Muscle layer of duodenum (tissue), 2 donors: ENCODE measurements around the gene SLC16A13.
"Not testable (repeated sequence)": the region's sequence is repeated elsewhere in the genome, so short reads cannot be mapped to it uniquely, and the experiment has no call there.

Experiments used
- H3K27ac ChIP-seq: one replicate; pipeline ENCODE4 v1.7.0; 2013; ENCODE audit warnings: mild to moderate bottlenecking, low read length
- H3K27me3 ChIP-seq: one replicate; pipeline ENCODE4 v1.7.0; 2013; ENCODE audit warnings: low read depth, mild to moderate bottlenecking, control low read depth, low read length
- H3K36me3 ChIP-seq, 2 donors: one replicate each; pipeline ENCODE4 v1.7.0; 2013; ENCODE audit warnings: low read length in 2 of 2, control low read depth in 1 of 2, mild to moderate bottlenecking in 1 of 2; ENCODE audit not compliant: insufficient read depth in 2 of 2, control insufficient read depth in 1 of 2
- H3K4me1 ChIP-seq, 2 donors: one replicate each; pipeline ENCODE4 v1.7.0; 2013; ENCODE audit warnings: low read length in 2 of 2, mild to moderate bottlenecking in 2 of 2, control low read depth in 1 of 2, moderate library complexity in 1 of 2; ENCODE audit not compliant: insufficient read depth in 2 of 2, control insufficient read depth in 1 of 2
- H3K4me3 ChIP-seq, 2 donors: one replicate each; pipeline ENCODE4 v1.7.0; 2013; ENCODE audit warnings: low read length in 2 of 2, low read depth in 1 of 2, mild to moderate bottlenecking in 1 of 2
- H3K9me3 ChIP-seq, 2 donors: one replicate each; pipeline ENCODE4 v1.7.0; 2013; ENCODE audit warnings: low read length in 2 of 2, control low read depth in 1 of 2, mild to moderate bottlenecking in 1 of 2; ENCODE audit not compliant: control insufficient read depth in 1 of 2
- donor health status: healthy.

The SLC16A13 gene

DNA sequence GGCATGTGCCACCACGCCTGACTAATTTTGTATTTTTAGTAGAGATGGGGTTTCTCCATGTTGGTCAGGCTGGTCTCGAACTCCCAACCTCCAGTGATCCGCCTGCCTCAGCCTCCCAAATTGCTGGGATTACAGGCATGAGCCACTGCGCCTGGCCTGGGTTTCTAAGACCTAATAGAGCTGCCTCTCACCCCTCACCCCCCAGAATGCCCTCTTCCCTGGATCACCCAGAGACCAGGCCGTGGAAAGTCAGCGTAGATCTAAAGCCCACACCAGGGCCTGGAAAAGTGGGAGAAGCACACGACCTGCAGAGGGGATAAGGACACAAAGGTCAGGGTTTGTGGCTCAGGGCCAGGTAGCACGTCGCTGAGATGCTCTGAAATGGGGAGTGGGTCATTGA, 14.8 kb downstream of the SLC16A13 start:
- not testable (repeated sequence) for H3K27me3 ChIP-seq, H3K27ac ChIP-seq, H3K4me1 ChIP-seq, H3K36me3 ChIP-seq, H3K9me3 ChIP-seq, H3K4me3 ChIP-seq

DNA sequence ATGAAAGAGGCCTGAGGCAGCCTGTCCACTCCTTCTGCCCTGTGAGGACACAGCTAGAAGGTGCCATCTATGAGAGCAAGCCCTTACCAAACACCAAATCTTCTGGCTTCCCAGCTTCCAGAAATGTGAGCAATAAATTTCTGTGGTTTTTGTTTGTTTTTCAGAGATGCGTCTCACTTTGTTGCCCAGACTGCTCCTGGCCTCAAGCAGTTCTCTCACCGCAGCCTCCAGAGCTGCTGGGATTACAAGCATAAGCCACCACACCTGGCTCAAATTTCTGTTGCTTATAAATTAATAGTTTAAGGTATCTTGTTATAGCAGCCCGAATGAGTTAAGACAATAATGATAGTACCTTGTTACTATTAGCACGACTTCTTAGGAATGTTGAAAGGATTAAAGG, 20.6 kb downstream of the SLC16A13 start:
- Histone ChIP-seq H3K27ac (no peak overlapping the region), H3K9me3 (no peaks in the 10 kb centered on the region), H3K4me3 (no peak overlapping the region), H3K27me3 (no peaks in the 10 kb centered on the region), H3K36me3 (no peaks in the 10 kb centered on the region), H3K4me1 (no peaks in the 10 kb centered on the region)

DNA sequence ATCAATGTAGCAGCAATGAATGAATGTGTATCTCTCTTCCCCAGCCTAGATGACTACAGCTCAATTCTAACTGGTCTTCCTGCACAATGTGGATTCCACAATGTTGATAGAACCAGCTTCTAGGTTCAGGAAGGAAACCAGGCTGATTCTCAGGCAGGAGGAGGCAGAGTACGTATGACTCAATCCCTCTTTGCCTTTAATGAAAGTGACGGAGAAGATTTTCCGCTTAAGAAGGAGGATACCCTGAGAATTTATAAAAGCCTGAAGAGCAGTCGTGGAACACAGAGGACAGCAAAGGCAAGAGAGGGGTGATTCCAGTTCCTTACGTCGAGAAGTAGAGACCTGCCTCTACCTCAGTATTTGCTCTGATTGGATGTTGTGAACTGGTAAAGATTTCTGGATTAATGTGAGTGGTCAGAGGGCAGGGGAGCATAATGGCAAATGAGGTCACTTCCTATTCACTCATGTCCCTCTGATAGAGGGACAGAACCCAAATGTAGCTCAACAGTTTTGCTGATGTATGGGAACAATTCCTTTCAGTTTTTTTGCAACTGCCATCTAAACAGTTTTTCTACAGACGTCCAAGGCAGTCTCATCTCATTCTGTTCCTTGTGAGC, 23.1 kb downstream of the SLC16A13 start:
- Histone ChIP-seq H3K36me3 (no peaks in the 10 kb centered on the region), H3K9me3 (no peaks in the 10 kb centered on the region), H3K27me3 (no peaks in the 10 kb centered on the region), H3K4me1 (no peaks in the 10 kb centered on the region), H3K27ac (no peak overlapping the region), H3K4me3 (no peak overlapping the region)

DNA sequence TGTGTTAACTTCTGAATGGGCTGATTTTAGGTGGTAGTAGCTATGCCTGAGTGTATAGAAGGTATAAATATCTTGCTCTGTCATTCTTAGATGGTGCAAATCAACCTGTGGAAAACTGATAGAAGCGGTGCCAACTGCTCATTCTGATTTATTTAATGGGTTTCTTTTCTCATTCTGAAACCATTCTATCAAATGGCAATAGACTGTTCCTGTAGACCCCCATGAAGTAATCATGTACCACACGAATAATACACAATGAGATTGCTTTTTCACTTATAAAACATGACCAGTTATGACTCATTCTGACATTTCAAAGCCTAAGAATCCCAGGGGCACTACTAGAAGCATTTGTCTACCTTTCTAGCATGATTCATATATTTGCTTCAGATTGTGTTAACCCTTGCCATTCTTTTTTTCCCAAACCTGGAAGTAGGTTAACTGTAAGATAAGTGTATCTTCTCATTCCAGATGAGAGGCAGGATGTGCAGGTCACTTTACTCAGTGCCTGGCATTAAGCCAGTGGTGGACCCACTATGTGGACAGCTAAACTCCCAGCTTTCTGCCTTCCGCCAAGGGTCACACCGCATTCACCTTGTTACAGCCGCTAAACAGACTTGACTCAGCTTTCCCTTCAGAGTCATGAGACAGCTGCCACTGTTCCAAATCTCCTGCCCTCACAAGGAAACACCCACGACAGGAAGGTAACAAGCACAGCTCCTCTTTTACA, 24.5 kb downstream of the SLC16A13 start:
- H3K27me3 ChIP-seq = no peaks in the 10 kb centered on the region
- no peak overlapping the region for H3K27ac ChIP-seq
- no peaks in the 10 kb centered on the region for H3K9me3 ChIP-seq
- H3K4me1 ChIP-seq = no peaks in the 10 kb centered on the region
- H3K4me3 ChIP-seq = no peak overlapping the region
- no peaks in the 10 kb centered on the region for H3K36me3 ChIP-seq

DNA sequence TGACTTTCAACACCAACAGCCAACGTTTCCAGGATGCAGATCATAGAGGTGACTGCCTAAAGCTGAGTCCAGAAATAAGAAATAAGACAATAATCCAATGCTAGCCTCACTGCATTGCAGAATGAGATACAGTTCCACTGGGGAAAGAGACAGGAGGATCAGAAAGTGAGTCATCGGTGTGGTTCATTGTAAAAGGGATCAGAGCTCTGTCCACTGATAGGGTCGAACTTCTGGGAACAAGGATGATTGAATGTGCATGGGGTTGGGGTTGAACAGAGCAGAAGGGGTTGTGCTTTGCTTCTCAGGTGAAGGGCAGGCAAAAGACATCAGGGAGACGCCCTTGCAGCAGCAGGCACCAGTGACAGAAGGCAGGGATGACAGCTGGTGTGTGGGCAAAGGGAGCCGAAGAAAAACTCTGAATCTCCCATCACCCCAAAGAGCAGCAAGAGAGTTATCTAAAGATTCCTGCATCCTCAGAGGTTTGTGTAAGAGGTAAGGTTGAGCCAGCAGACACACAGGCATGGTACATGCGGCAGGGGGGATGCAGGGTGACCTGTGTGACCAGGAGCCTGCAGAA, 27.8 kb downstream of the SLC16A13 start:
- Histone ChIP-seq H3K27ac (no peak overlapping the region), H3K36me3 (no peaks in the 10 kb centered on the region), H3K27me3 (no peaks in the 10 kb centered on the region), H3K4me1 (no peaks in the 10 kb centered on the region), H3K4me3 (no peak overlapping the region), H3K9me3 (peaks cover 0 to 6% of the 10 kb centered on the region in 2 donors)

DNA sequence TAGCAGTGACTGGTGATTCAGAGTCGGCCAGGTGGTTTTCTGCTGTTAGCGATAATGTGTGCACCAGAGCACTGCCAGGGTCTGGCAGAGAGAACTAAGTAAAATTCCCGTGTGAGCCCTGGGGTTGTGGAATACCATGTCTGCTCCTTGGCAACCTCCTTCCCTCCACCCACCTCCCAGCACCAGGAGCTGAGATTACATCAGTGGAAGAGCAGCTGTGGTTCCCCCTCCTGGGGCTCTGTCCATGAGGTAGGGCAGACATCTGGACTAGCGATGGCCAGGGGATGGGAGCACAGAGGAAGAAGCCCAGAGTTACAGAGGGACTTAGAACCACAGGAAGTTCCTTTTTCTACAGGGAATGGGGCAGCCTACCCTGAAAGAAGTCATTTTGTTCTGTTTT, 28.4 kb downstream of the SLC16A13 start:
- Histone ChIP-seq H3K4me3 (no peak overlapping the region), H3K27ac (no peak overlapping the region), H3K36me3 (no peaks in the 10 kb centered on the region)

DNA sequence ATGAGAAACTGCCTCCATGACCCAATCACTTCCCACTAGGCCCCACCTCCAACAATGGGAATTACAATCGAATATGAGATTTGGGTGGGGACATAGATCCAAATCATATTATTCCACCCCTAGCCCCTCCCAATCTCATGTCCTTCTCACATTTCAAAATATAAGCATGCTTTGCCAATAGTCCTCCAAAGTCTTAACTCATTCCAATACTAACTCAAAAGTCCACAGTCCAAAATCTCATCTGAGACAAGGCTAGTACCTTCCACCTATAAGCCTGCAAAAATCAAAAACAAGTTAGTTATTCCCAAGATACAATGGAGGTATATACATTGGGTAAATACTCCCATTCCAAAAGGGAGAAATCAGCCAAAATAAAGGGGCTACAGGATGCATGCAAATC, 31.4 kb downstream of the SLC16A13 start:
- Histone ChIP-seq H3K9me3 (peaks cover 0 to 6% of the 10 kb centered on the region in 2 donors), H3K27ac (no peak overlapping the region), H3K27me3 (no peaks in the 10 kb centered on the region), H3K4me3 (no peak overlapping the region), H3K4me1 (no peaks in the 10 kb centered on the region), H3K36me3 (no peaks in the 10 kb centered on the region)

More for the DNA sequence above, 28.4 kb downstream of the SLC16A13 start:
- H3K27me3 ChIP-seq = no peaks in the 10 kb centered on the region
- H3K9me3 ChIP-seq = peaks cover 0 to 6% of the 10 kb centered on the region in 2 donors
- H3K4me1 ChIP-seq = no peaks in the 10 kb centered on the region

DNA sequence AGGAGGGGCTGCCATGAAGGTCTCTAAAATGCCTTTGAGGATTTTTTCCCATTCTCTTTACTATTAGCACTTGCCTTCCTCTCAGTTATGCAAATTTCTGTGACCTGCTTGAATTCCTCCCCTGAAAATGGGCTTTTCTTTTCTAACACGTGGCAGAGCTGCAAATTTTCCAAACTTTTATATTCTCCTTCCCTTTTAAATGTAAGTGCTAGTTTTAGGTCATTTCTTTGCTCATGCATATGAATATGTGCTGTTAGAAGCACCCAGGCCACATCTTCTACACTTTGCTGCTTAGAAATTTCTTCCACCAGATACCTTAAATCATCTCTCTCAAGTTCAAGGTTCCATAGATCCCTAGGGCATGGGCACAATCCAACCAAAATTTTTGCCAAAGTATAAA, 32.5 kb downstream of the SLC16A13 start:
- Histone ChIP-seq H3K27me3 (no peaks in the 10 kb centered on the region), H3K36me3 (no peaks in the 10 kb centered on the region), H3K4me1 (no peaks in the 10 kb centered on the region), H3K27ac (no peak overlapping the region), H3K9me3 (peaks cover 0 to 6% of the 10 kb centered on the region in 2 donors), H3K4me3 (peak overlapping the region in 1 of 2 donors; percentile 29)

DNA sequence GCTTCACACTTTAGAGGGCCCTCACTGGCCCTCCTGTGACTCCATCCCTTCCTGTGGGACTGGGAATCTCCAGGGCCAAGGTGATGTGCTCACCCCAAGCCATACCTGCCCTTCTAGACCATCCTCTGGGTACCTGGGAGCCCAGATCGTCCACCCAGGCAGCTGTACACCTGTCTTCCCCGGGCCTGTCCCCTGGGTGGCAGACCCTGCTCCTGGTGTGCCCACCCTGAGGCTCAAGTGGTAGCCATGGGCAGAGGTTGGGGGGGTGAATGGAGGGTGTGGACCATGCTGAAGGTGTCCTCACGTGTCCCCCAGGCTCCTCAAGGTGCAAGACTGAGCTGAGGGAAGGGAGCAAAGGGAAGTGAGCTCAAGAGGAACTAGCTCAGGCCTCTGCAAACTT, 34.9 kb downstream of the SLC16A13 start:
- Histone ChIP-seq H3K27ac (no peak overlapping the region), H3K36me3 (no peaks in the 10 kb centered on the region), H3K27me3 (no peaks in the 10 kb centered on the region)

DNA sequence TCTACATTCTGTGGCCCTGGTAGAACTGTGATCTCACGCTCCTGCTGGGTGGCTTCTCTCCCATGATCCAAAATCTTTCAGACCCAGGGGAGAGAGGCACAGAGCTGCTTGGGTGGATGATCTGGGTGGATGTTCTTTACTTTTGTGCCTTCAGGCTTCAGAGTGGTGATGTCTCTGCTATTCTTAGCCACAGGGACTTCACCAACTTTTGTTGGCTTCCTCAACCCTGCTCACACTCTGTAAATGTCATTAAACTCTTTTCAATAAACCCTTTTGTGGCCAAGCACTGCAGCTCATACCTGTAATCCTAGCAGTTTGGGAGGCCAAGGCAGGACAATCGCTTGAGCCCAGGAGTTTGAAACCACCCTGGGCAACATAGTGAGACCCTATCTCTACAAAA, 36.6 kb downstream of the SLC16A13 start:
- Histone ChIP-seq H3K27me3 (no peaks in the 10 kb centered on the region), H3K27ac (no peak overlapping the region), H3K4me3 (no peak overlapping the region), H3K4me1 (no peaks in the 10 kb centered on the region), H3K9me3 (peaks cover 0 to 6% of the 10 kb centered on the region in 2 donors), H3K36me3 (no peaks in the 10 kb centered on the region)

More for the DNA sequence above, 34.9 kb downstream of the SLC16A13 start:
- peaks cover 0 to 6% of the 10 kb centered on the region in 2 donors for H3K9me3 ChIP-seq
- H3K4me1 ChIP-seq = no peaks in the 10 kb centered on the region
- H3K4me3 ChIP-seq = no peak overlapping the region

DNA sequence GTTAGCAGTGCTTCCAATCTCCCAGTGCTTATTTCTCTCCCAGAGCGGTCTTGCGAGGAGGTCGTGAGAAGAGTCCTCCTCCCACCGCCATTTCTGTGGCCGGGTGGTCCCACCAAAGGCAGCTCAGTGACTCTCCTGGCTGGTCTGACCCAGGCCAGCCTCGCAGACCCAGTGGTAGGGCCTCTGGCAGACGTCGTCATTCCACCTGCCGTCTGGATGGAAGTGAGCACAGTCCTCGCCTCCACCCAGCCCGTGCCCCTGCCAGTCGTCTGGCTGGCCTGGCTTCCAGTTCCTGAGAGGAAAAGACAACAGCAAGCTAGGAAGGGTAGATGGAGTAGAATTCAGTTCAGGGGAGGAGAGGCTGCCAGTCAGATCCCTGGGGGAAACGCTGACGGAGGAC, 39.1 kb downstream of the SLC16A13 start:
- Histone ChIP-seq H3K4me1 (no peaks in the 10 kb centered on the region), H3K27ac (no peak overlapping the region), H3K9me3 (no peaks in the 10 kb centered on the region), H3K4me3 (no peak overlapping the region), H3K36me3 (no peaks in the 10 kb centered on the region), H3K27me3 (no peaks in the 10 kb centered on the region)
